ENCODE measurements around the gene DCAF15. TPM values are rescaled to one million over a fixed set of nuclear protein-coding genes. Genes with fewer than 3 reads are reported as not detected.

DCAF15 gene
- total RNA-seq, 1 donor from 2014 or later, result 83.4 TPM

DNA sequence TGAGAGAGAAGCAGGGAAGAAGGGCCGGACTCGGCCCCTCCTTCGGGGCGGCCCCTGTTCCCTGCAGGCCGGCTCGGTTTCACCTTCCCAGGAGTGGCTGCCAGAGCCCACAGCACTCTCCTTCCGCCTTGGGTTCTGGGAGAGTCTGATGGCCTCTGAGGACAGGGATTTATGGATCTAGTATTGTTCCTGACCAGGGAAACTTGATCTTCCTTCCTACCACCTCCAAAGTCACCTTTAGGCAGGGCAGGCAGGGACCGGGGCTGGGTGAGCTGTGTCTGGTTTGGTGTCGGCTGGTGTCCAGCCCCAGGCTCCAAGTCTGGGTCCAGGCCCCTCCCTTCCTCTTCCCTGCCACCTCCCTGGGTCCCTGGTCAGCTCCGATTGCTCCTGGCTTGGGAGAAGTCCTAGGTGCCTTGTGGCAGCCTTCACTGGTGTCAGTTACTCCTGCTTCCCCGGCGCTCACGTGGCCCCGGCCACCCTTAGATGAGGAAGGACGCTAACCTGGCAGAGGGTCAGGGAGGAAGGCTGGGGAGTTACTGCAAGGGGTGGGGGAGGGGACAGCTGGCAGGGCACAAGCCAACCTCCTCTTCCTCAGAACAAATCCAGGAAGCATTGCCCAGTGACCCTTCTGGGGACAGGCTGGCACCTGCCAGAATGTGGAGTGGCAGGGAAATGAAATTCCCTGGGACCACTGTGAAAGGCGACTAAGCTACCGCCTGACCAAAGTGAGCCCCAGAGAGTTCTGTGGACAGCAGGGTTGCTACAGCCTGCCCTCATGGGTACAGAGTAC lies 35.0 kb downstream of the DCAF15 start:
- Mint-ChIP-seq H3K27me3 (no peaks in the 10 kb centered on the region), H3K36me3 (ENCODE audit: low read depth) (peaks cover 32% of the 10 kb centered on the region), H3K9me3 (no peaks in the 10 kb centered on the region), H3K4me1 (peaks cover 70% of the 10 kb centered on the region), H3K4me3 (peak overlapping the region; percentile 60), H3K27ac (peak overlapping the region; percentile 97)
- POLR2A ChIA-PET, result interaction anchor here (0.6 to 7.1 kb wide), 12 partner anchors 8 to 193 kb away, joined by 3 to 107 read pairs (median 6); partner anchors contain the start of genes DCAF15, IL27RA and RFX1
- intact Hi-C loops (cut with micrococcal nuclease), result no loop called here
- TF ChIP-seq, protein P1, sequence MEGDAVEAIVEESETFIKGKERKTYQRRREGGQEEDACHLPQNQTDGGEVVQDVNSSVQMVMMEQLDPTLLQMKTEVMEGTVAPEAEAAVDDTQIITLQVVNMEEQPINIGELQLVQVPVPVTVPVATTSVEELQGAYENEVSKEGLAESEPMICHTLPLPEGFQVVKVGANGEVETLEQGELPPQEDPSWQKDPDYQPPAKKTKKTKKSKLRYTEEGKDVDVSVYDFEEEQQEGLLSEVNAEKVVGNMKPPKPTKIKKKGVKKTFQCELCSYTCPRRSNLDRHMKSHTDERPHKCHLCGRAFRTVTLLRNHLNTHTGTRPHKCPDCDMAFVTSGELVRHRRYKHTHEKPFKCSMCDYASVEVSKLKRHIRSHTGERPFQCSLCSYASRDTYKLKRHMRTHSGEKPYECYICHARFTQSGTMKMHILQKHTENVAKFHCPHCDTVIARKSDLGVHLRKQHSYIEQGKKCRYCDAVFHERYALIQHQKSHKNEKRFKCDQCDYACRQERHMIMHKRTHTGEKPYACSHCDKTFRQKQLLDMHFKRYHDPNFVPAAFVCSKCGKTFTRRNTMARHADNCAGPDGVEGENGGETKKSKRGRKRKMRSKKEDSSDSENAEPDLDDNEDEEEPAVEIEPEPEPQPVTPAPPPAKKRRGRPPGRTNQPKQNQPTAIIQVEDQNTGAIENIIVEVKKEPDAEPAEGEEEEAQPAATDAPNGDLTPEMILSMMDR (IDR thresholded peaks at IDR 0.05), result no peak
- ATAC-seq (ENCODE audit: low read depth), result no peak
- CTCF ChIA-PET, result interaction anchor here (1.2 kb wide), 1 partner anchor 44 kb away, joined by 5 read pairs; the partner anchor contains the start of gene IL27RA
- DNase-seq, result no peak

DNA sequence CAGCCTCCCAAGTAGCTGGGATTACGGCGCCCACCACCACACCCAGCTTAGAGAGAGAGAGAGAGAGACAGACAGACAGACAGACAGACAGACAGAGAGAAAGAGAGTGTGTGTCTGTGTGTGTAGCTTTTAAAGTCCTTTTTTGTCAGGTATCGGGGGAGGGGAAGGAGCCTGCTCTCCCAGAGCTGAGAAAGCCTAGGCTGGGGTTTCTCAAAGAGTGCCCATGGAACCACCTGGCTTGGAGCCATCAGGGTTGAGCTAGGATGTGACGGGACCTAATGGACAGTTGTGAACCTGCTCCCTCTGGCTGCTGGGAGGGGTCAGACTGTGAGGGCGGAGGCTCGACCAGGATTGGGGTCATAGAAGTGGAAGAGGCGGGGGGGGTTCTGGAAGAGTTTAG lies 37.2 kb downstream of the DCAF15 start:
- H3K4me1 Mint-ChIP-seq, result peaks cover 51% of the 10 kb centered on the region
- H3K9me3 Mint-ChIP-seq, result no peaks in the 10 kb centered on the region

GRCh38 chr19:13990085-13990484 lies 37.8 kb downstream of the DCAF15 start:
- Mint-ChIP-seq H3K4me1 (peaks cover 45% of the 10 kb centered on the region), H3K4me3 (no peak overlapping the region), H3K36me3 (ENCODE audit: low read depth) (peaks cover 43% of the 10 kb centered on the region), H3K9me3 (no peaks in the 10 kb centered on the region), H3K27me3 (no peaks in the 10 kb centered on the region), H3K27ac (no peak overlapping the region)
- intact Hi-C loops (cut with micrococcal nuclease), result no loop called here
- ChIA-PET POLR2A (interaction anchor here (1.0 to 7.1 kb wide), 2 partner anchors 11 to 16 kb away, joined by 3 to 107 read pairs; partner anchors contain the start of gene RFX1), CTCF (no interaction called here)
- TF ChIP-seq, protein P1 (IDR thresholded peaks at IDR 0.05), result no peak
- no peak for ATAC-seq (ENCODE audit: low read depth)
- no peak for DNase-seq

More for the DNA sequence above, 37.2 kb downstream of the DCAF15 start:
- no peak overlapping the region for H3K4me3 Mint-ChIP-seq
- POLR2A ChIA-PET, result interaction anchor here (1.0 to 7.1 kb wide), 2 partner anchors 11 to 17 kb away, joined by 3 to 107 read pairs; partner anchors contain the start of gene RFX1
- intact Hi-C loops (cut with micrococcal nuclease), result no loop called here
- CTCF ChIA-PET, result no interaction called here
- TF ChIP-seq, protein P1 (IDR thresholded peaks at IDR 0.05), result no peak
- peaks cover 41% of the 10 kb centered on the region for H3K36me3 Mint-ChIP-seq (ENCODE audit: low read depth)
- no peaks in the 10 kb centered on the region for H3K27me3 Mint-ChIP-seq
- no peak for DNase-seq
- no peak overlapping the region for H3K27ac Mint-ChIP-seq
- no peak for ATAC-seq (ENCODE audit: low read depth)

DNA sequence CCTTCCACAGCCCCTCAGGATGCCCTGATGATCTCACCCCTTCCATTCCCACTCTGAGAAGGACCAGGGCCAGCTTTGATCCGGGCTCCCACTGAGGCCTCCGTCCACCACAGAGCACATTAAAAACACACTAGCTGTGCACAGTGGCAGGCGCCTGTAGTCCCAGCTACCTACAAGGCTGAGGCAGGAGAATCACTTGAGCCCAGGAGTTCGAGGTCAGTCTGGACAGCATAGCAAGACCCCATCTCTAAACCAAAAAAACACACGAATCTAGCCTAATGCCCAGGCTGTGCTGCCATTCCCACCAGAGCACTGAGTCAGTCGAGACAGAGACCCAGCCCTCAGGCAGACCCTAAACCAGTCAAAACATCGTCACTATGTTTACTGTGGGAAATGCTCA lies 39.7 kb downstream of the DCAF15 start:
- CTCF ChIA-PET, result no interaction called here
- ATAC-seq (ENCODE audit: low read depth) (no peak), DNase-seq (no peak)
- Mint-ChIP-seq H3K27me3 (no peaks in the 10 kb centered on the region), H3K4me1 (peaks cover 26% of the 10 kb centered on the region), H3K9me3 (no peaks in the 10 kb centered on the region), H3K36me3 (ENCODE audit: low read depth) (peaks cover 44% of the 10 kb centered on the region), H3K4me3 (no peak overlapping the region), H3K27ac (no peak overlapping the region)
- intact Hi-C loops (cut with micrococcal nuclease), result no loop called here
- POLR2A ChIA-PET, result interaction anchor here (0.6 to 1.5 kb wide), 2 partner anchors 14 to 26 kb away, joined by 3 read pairs; partner anchors contain the start of gene RFX1
- TF ChIP-seq, protein P1 (IDR thresholded peaks at IDR 0.05), result no peak

DNA sequence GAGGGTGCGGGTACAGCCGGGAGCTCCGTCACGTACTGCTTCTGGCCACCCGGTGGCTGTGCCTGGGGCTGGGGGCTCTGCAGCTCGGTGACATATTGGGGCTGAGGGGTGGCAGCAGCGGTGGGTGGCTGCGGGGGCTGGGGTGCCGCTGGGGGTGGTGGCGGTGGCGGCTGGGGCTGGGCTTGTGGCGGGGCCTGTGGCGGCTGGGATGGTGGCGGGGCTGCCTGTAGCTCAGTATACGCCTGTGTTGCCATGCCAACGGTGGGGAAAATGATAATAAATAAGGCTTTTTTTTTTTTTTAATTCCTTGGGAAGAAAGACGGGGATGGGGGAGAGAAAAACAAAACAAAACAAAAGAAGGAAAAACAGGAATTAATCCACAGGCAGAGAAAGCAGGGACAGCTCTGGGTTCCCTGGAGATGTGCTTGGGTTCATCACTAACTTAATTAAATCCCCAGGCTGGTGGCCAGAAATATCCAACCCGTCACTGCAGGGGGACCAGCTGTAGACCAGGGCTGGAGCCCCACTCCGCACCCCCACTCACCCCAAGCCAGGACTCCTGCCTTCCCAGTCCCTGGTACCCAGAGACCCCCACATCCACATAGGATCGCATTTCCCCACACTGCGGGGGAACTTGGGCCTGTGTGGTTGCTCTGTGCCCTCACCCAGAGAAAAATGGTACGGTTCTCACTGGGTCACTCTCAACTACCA lies 41.4 kb downstream of the DCAF15 start:
- Mint-ChIP-seq H3K27ac (no peak overlapping the region), H3K27me3 (no peaks in the 10 kb centered on the region), H3K4me3 (no peak overlapping the region), H3K9me3 (no peaks in the 10 kb centered on the region), H3K4me1 (peaks cover 12% of the 10 kb centered on the region), H3K36me3 (ENCODE audit: low read depth) (peaks cover 56% of the 10 kb centered on the region)
- TF ChIP-seq, protein P1 (IDR thresholded peaks at IDR 0.05), result no peak
- ChIA-PET POLR2A (interaction anchor here (0.7 to 1.5 kb wide), 4 partner anchors 9 to 34 kb away, joined by 3 to 5 read pairs (median 3); partner anchors contain the start of gene RFX1), CTCF (no interaction called here)
- intact Hi-C loops (cut with micrococcal nuclease), result no loop called here
- no peak for ATAC-seq (ENCODE audit: low read depth)
- no peak for DNase-seq

Data from activated B cell treated with CpG ODN at 0.5 μM for 24 hours (primary cell).